Colon (tissue), 2 donors: Measurements from ENCODE around the gene GFRA1.
"Not testable (repeated sequence)": the region's sequence is repeated elsewhere in the genome, so short reads cannot be mapped to it uniquely, and the experiment has no call there.

Experiments used
- FAIRE-seq: peaks from 2 replicates; lab custom pipeline; 2012; peaks lifted over from hg19 to GRCh38; lab: Jason Lieb, UNC
- donor health status: control.
- donor health status: control.

The GFRA1 gene

GRCh38 chr10:116059320-116059719, 213.7 kb downstream of the GFRA1 start:
- FAIRE-seq, result no peak

DNA sequence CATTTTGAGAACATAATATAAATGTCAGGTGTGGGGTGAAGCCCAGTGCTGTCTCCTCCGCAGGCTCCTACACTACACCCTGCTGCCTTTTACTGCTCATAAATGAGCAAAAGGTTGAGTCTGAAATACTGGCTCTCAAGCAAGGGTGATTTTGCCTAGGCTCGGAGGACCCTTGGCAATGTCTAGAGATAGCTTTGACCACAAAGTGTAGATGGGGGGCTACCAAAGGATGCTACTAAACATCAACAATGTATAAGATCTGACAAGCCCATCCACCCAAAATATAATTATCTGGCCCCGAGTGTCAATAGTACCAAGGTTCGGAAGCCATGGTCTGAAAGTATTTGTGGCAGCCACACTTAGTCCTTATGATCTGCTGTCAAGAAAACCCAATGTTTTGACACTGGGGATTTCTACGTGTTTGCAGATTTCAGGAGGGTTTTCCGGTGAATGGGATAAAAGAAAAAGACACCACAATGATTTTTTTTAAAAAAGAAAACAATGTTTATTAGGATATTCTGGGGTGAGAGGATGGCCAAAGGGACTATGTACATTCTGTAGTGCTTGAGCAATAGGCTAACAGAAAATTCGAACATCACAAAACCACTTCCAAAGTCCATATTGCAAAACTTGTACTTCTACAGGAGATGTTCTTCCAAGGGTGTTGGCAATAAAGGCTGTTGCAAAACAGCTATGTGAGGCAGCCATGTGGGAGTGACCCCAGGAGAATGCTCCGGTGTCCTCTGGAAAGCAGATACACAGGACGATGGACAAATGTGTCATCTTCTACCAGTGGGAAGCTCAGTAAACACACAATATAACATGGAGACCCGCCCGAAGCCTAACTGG, 216.3 kb downstream of the GFRA1 start:
- no peak for FAIRE-seq

- FAIRE-seq, result no peak
Observed at GRCh38 chr10:116055917-116056252, 217.1 kb downstream of the GFRA1 start.

DNA sequence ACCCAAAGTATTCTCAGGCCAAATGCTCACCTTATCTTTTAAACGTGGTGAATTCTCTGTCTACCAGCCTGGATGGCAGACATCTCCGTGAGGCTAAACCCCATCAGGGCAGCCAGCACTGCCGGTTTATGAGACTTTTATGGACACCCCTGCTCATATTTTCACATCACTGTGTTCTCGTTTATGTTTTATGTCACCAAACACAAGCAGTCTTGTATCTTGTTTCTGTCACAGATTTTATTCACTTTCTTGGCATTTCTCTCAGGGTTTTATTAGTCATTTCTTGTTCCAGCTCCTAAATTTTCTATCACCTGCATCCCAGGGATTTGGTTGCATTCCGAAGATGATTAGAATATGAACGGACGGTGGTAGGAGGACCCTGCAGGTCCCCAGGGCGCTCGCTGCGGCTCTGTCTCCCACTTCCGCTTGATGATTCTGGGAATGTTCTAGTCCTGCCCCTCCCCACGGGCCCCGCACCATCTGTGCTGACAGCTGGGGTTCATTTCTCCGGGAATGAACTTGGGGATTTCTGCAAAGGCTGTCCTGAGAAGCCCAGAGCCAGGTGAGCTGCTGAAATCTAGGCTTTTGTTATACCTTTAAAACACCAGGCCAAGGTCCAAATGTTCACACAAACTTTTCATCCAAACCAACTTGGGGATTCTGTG, 217.6 kb downstream of the GFRA1 start:
- no peak for FAIRE-seq

GRCh38 chr10:116053910-116054309, 219.1 kb downstream of the GFRA1 start:
- no peak for FAIRE-seq

DNA sequence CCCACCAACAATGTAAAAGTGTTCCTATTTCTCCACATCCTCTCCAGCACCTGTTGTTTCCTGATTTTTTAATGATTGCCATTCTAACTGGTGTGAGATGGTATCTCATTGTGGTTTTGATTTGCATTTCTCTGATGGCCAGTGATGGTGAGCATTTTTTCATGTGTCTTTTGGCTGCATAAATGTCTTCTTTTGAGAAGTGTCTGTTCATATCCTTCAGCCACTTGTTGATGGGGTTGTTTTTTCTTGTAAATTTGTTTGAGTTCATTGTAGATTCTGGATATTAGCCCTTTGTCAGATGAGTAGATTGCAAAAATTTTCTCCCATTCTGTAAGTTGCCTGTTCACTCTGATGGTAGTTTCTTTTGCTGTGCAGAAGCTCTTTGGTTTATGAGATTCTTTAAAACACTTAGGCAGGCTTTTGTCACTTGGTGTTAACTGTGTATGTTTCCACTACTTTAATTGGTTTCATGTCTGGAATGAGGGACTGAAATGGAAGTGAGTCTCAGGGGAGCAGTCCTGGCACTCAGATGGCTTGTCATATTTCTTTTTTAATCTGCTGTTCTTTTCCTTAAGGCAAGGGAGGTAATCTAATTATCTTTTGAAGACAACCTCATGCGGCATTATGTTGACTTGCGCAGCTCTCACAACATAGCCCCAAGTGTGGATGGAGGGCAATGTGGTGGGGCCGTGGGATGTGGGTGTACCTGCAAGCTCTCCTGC, 219.8 kb downstream of the GFRA1 start:
- not testable (repeated sequence) for FAIRE-seq

GRCh38 chr10:116052522-116052921, 220.5 kb downstream of the GFRA1 start:
- not testable (repeated sequence) for FAIRE-seq

DNA sequence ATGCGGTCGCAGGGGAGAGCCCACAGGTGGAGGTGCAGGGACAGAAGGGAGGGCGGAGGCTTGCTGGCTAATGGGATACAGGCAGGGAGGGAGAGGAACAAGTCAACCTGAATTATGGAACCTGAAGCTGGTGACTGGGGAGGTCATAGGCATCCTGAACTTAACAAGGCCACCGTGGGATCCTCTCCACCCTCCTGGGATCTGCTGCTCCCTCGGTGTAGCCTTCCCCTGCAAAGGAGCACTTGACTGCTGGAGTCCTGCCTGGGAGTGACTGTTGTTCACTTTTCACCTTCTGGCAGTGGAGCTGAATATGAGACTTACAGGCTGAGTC, 223.1 kb downstream of the GFRA1 start:
- no peak for FAIRE-seq

- FAIRE-seq, result no peak
Observed at GRCh38 chr10:116049158-116049973, 223.6 kb downstream of the GFRA1 start.

DNA sequence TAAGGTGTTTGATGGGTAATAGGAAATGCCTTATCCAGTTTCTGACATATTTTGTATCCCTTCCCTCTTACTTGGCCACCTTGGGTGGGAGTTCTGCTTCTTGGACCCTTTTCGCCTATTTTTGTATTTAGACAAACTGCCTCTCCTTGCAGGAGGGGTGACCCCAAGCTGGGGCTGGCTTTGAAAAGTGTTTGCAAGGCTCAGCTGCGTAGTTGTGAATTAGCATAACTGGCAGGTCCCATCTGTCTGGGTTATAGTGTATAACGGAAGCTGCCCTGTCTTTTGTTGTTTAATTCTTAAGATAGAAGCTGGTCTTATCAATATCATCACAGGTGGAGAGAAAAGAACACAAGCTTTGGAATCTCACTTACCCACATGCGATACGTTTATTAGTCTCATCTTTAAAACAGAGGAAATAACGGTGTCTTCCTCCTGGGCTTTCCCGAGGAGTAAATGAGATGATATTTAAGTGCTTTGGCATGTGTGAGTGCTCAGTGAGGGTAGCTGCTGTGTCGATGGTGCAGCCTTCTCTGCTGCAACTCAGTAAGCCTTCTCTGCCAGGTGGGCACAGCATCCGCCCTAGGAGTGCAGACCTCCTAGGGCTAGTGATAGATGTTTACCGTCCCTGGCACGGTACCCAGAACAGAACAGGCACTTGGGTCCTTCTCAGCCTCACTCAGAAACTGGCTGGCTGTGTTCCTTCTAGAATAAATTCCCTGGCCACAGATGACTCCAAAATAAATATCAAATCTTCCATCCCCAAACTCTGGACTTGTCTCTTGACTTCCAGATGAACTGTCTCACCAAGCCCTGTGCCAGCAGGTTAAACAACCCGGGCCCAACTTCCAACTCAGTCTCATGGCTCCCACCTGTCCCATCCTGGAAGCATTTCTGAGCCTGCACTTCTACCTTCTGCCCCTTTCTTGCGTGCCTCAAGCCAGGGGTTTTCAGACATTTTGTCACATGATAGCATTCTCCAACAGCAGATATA, 227.3 kb downstream of the GFRA1 start:
- no peak for FAIRE-seq

DNA sequence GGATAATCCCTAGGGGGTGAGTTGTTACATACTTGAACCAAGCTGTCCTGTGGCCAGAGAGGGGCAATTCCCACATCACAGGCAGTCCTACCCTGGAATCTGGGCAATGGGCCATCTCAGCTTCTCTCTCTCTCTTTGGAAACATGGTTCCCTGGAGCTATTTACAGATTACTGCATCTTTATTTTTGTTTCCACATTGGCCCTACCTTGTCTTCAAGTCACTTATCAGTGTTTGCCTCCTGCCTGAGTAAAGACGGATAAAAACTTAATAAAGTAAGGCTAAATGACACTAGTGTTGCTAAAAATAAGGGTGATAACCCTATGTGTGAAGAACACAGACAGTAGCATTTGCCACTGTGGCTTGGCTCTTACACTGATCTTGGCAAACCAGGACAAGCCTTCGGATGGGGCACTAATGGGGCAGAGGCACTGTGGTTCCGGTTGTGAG, 228.2 kb downstream of the GFRA1 start:
- no peak for FAIRE-seq

DNA sequence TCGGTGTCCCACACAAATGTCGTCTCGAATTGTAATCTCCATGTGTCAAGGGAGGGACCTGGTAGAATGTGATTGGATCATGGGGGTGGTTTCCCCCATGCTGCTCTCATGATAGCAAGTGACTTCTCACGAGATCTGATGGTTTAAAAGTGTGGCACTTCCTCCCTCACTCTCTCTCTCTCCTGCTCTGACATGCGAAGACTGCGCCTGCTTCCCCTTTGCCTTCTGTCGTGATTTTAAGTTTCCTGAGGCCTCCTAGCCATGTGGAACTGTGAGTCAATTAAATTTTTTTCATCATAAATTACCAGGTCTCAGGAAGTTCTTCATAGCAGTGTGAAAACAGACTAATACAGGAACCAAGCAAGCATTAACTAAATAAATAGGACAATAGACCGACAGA, 229.1 kb downstream of the GFRA1 start:
- no peak for FAIRE-seq

GRCh38 chr10:116043304-116043703, 229.7 kb downstream of the GFRA1 start:
- FAIRE-seq, result no peak

GRCh38 chr10:116041948-116042347, 231.1 kb downstream of the GFRA1 start:
- no peak for FAIRE-seq

- FAIRE-seq, result no peak
Observed at GRCh38 chr10:116039612-116040011, 233.4 kb downstream of the GFRA1 start.

DNA sequence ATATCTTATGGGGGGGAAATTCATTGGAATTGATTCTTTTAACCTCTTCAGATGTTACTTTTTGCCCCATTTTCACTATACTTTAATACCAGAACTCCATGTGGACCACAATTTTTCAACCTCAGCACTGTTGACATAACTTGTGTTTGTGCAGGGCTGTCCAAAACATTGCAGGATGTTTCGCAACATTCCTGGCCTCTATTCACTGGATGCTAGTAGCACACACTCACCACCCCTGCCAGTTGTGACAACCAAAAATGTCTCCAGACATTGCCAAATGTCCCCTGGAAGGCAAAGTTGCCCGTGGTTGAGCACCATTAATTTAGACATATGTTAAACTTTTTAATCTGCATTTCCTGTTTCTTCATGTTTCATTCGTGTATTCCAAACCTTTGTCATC, 234.7 kb downstream of the GFRA1 start:
- no peak for FAIRE-seq

DNA sequence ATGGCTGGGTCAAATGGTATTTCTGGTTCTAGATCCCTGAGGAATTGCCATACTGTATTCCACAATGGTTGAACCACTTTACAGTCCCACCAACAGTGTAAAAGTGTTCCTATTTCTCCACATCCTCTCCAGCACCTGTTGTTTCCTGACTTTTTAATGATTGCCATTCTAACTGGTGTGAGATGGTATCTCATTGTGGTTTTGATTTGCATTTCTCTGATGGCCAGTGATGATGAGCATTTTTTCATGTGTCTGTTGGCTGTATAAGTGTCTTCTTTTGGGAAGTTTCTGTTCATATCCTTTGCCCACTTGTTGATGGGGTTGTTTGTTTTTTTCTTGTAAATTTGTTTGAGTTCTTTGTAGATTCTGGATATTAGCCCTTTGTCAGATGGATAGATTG, 237.6 kb downstream of the GFRA1 start:
- FAIRE-seq, result not testable (repeated sequence)

DNA sequence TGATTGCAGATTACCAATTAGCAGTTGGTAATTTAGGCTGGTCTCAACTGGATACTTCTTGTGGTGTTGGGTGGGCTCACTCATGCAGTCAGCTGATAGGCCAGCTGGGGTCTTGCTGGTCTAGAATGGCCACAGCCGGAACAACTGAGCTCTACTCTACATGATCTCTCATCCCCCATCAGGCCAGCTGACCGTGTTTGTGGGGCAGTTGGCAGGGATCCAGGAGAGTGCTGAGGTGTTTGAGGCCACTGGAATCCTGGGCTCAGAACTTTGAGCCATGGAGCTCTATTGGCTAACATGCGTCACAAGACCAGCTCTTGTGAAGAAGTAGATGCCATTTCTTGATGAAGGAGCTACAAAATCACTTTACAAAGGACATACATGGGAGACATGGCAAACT, 242.4 kb downstream of the GFRA1 start:
- no peak for FAIRE-seq

GRCh38 chr10:116029826-116030225, 243.2 kb downstream of the GFRA1 start:
- FAIRE-seq, result no peak

- no peak for FAIRE-seq
Observed at GRCh38 chr10:116027355-116027754, 245.7 kb downstream of the GFRA1 start.

DNA sequence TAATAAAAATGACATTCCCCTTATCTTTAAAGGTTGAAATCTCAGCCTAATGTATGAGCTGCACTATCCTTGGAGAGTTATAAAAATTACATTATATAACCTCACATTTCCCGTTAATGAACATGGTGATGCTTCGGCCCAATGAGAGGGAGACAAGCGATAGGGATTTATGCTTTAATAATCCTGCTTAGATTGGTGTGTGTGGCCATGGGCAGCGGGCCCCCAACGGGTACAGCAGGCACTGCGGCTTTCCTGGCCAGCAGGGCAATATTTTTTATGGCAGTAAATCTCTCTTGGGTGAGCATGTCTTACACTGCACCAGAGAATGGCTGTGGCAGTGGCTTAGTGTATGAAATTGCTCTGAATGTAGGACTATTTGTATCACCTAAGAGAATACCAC, 246.3 kb downstream of the GFRA1 start:
- no peak for FAIRE-seq
